SK-N-SH treated with all-trans-retinoic acid at 6 μM for 48 hours (cell line): Measurements from ENCODE around the gene CENPL.
A peak's percentile ranks its signal among the peaks of the same experiment; 100 is the strongest.

ENCODE experiments used
- ATAC-seq: fragments of 200-7000 bp; cut with Tn5 transposase; 3 replicates; pipeline ENCODE4 v1.9.1; 2020; ENCODE audit warnings: mild to moderate bottlenecking, moderate library complexity
- ARNTL ChIP-seq: fragments of 450-650 bp; formaldehyde crosslinking; IDR thresholded peaks from 2 replicates; pipeline ENCODE4 v1.5.0; 2020; ENCODE audit warnings: low read depth, mild to moderate bottlenecking, moderate library complexity, borderline replicate concordance
- BACH2 ChIP-seq: fragments of 250-450 bp; sonication (Bioruptor Pico); IDR thresholded peaks from 2 replicates; pipeline ENCODE4 v1.9.0; 2021; ENCODE audit warnings: mild to moderate bottlenecking, borderline replicate concordance
- CSDC2 ChIP-seq: fragments of 250-450 bp; sonication (Bioruptor Pico); IDR thresholded peaks from 2 replicates; pipeline ENCODE4 v1.5.0; 2020; ENCODE audit warnings: mild to moderate bottlenecking, moderate library complexity
- CSRNP3 ChIP-seq: fragments of 250-450 bp; sonication (Bioruptor Pico); IDR thresholded peaks from 2 replicates; pipeline ENCODE4 v1.5.1; 2021; ENCODE audit warnings: mild to moderate bottlenecking, moderate library complexity
- ESRRG ChIP-seq: fragments of 250-450 bp; sonication (Bioruptor Pico); IDR thresholded peaks from 2 replicates; pipeline ENCODE4 v1.6.1; 2021; ENCODE audit warnings: mild to moderate bottlenecking
- GLIS3 ChIP-seq: fragments of 250-450 bp; sonication (Bioruptor Pico); IDR thresholded peaks from 2 replicates; pipeline ENCODE4 v1.5.0; 2020; ENCODE audit warnings: mild to moderate bottlenecking, moderate library complexity
- ISL1 ChIP-seq: fragments of 250-450 bp; sonication (Bioruptor Pico); IDR thresholded peaks from 2 replicates; pipeline ENCODE4 v2.1.2; 2022; ENCODE audit warnings: mild to moderate bottlenecking, moderate library complexity
- OSR1 ChIP-seq: fragments of 250-450 bp; sonication (Bioruptor Pico); IDR thresholded peaks from 2 replicates; pipeline ENCODE4 v1.8.0; 2022; ENCODE audit warnings: moderate library complexity, mild to moderate bottlenecking, inconsistent platforms
- PATZ1 ChIP-seq: fragments of 250-450 bp; sonication (Bioruptor Pico); IDR thresholded peaks from 2 replicates; pipeline ENCODE4 v1.8.0; 2020; ENCODE audit warnings: mild to moderate bottlenecking, moderate library complexity, borderline replicate concordance
- POU6F1 ChIP-seq: fragments of 250-450 bp; sonication (Bioruptor Pico); IDR thresholded peaks from 2 replicates; pipeline ENCODE4 v1.8.0; 2021; ENCODE audit warnings: low read depth, mild to moderate bottlenecking, moderate library complexity, borderline replicate concordance
- PPARA ChIP-seq: fragments of 250-450 bp; sonication (Bioruptor Pico); IDR thresholded peaks from 2 replicates; pipeline ENCODE4 v1.5.0; 2020; ENCODE audit warnings: mild to moderate bottlenecking, borderline replicate concordance
- RARB ChIP-seq: fragments of 250-450 bp; sonication (Bioruptor Pico); IDR thresholded peaks from 2 replicates; pipeline ENCODE4 v1.8.0; 2021; ENCODE audit warnings: mild to moderate bottlenecking, moderate library complexity
- TCF4 ChIP-seq: fragments of 250-450 bp; sonication (Bioruptor Pico); IDR thresholded peaks from 2 replicates; pipeline ENCODE4 v1.8.0; 2021; ENCODE audit warnings: mild to moderate bottlenecking, moderate library complexity, borderline replicate concordance
- TOX ChIP-seq: fragments of 250-450 bp; sonication (Bioruptor Pico); IDR thresholded peaks from 2 replicates; pipeline ENCODE4 v1.8.0; 2021; ENCODE audit warnings: mild to moderate bottlenecking, moderate library complexity, borderline replicate concordance
- TSHZ2 ChIP-seq: fragments of 250-450 bp; sonication (Bioruptor Pico); IDR thresholded peaks from 2 replicates; pipeline ENCODE4 v1.5.0; 2020; ENCODE audit warnings: mild to moderate bottlenecking, moderate library complexity
- ZC3H10 ChIP-seq: fragments of 250-450 bp; sonication (Bioruptor Pico); IDR thresholded peaks from 2 replicates; pipeline ENCODE4 v1.5.1; 2021; ENCODE audit warnings: mild to moderate bottlenecking, moderate library complexity
- ZFP3 ChIP-seq: fragments of 250-450 bp; sonication (Bioruptor Pico); IDR thresholded peaks from 2 replicates; pipeline ENCODE4 v1.5.0; 2020; ENCODE audit warnings: mild to moderate bottlenecking, moderate library complexity
- ZFP30 ChIP-seq: fragments of 450-650 bp; formaldehyde crosslinking; IDR thresholded peaks from 2 replicates; pipeline ENCODE4 v1.5.0; 2022; ENCODE audit warnings: mild to moderate bottlenecking, moderate library complexity
- ZNF565 ChIP-seq: fragments of 450-650 bp; formaldehyde crosslinking; conservative IDR thresholded peaks from 2 replicates; pipeline ENCODE4 v1.5.0; 2020; ENCODE audit warnings: low read depth, mild to moderate bottlenecking, moderate library complexity
- ZNF70 ChIP-seq: fragments of 450-650 bp; formaldehyde crosslinking; IDR thresholded peaks from 2 replicates; pipeline ENCODE4 v1.5.0; 2020; ENCODE audit warnings: mild to moderate bottlenecking, moderate library complexity
- ZNF8 ChIP-seq: fragments of 450-650 bp; formaldehyde crosslinking; IDR thresholded peaks from 2 replicates; pipeline ENCODE4 v1.5.0; 2020; ENCODE audit warnings: mild to moderate bottlenecking, moderate library complexity

The CENPL gene

GRCh38 chr1:173867753-173868265 is 43.1 kb upstream of the CENPL start, which contains the start of gene GAS5 (continued):
- TF ChIP-seq POU6F1 (CRISPR knock-in tag) = 0 out of 2 replicates have a peak, but pooled peaks have one; percentile 31
- no peak for TF ChIP-seq ESRRG (CRISPR knock-in tag)
- TF ChIP-seq TOX (CRISPR knock-in tag) = peak; percentile 92; the same call in 1 of the 2 replicates
- peak; percentile 95 for TF ChIP-seq RARB
- TF ChIP-seq ZNF8 (CRISPR knock-in tag) = no peak

- peak; percentile 7; the same call in 2 of the 3 replicates for ATAC-seq
- TF ChIP-seq PPARA (CRISPR knock-in tag) (no peak), PATZ1 (no peak), ZC3H10 (no peak), BACH2 (no peak), POU6F1 (CRISPR knock-in tag) (no peak), CSRNP3 (CRISPR knock-in tag) (no peak; the same call in 1 of the 2 replicates), ZFP3 (CRISPR knock-in tag) (no peak), RARB (no peak), OSR1 (CRISPR knock-in tag) (no peak), TCF4 (CRISPR knock-in tag) (no peak), GLIS3 (CRISPR knock-in tag) (no peak), ESRRG (CRISPR knock-in tag) (no peak), ZNF70 (CRISPR knock-in tag) (no peak), ZNF8 (CRISPR knock-in tag) (no peak), ISL1 (CRISPR knock-in tag) (no peak), CSDC2 (CRISPR knock-in tag) (no peak), ARNTL (no peak)
- TF ChIP-seq, all 23 proteins: peak for 0
Observed at GRCh38 chr1:173867141-173867752, 42.6 kb upstream of the CENPL start.

- ATAC-seq = no peak
- TF ChIP-seq CSRNP3 (CRISPR knock-in tag) (no peak), ZNF565 (CRISPR knock-in tag) (no peak), CSDC2 (CRISPR knock-in tag) (no peak), BACH2 (no peak), PPARA (CRISPR knock-in tag) (no peak), GLIS3 (CRISPR knock-in tag) (no peak), ZNF70 (CRISPR knock-in tag) (no peak), ZC3H10 (no peak), TOX (CRISPR knock-in tag) (no peak; the same call in 1 of the 2 replicates), ZFP30 (CRISPR knock-in tag) (no peak), TSHZ2 (CRISPR knock-in tag) (no peak), PATZ1 (no peak), ZNF8 (CRISPR knock-in tag) (no peak), OSR1 (CRISPR knock-in tag) (no peak)
Observed at GRCh38 chr1:173866413-173867115, 41.9 kb upstream of the CENPL start.
